ENCODE measurements around the gene PLCG1.

DNA sequence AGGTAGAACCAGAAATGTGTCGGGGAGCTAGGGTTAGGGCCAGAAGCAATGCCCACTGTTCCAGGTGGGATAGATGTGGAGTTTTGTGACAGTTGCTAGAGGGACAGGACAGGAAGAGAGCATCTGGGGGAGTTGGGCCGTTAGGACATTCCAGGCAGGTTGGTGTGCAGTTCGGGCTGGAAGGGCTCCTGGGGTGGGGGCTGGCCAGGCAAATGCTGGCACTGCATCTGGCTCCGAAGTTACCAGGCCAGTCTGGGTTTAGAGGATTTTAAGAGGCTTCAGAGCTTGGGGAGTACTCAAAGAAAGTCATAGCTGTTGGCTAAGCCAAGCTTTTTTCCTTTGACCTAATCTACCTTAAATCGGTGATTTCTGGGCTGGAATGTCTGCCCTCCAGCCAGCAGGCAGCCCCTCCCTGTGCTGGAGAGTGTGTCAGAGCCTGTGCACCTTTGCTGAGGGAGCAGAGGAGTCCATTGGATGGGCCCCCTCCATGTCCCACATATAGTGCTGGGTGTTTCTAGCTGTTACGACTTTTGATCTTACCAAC is 20.8 kb downstream of the PLCG1 start:
- no peak for TF ChIP-seq ZNF274 (IDR thresholded peaks at IDR 0.05; ENCODE audit: low read depth, low read length)
- TF ChIP-seq, protein P1, sequence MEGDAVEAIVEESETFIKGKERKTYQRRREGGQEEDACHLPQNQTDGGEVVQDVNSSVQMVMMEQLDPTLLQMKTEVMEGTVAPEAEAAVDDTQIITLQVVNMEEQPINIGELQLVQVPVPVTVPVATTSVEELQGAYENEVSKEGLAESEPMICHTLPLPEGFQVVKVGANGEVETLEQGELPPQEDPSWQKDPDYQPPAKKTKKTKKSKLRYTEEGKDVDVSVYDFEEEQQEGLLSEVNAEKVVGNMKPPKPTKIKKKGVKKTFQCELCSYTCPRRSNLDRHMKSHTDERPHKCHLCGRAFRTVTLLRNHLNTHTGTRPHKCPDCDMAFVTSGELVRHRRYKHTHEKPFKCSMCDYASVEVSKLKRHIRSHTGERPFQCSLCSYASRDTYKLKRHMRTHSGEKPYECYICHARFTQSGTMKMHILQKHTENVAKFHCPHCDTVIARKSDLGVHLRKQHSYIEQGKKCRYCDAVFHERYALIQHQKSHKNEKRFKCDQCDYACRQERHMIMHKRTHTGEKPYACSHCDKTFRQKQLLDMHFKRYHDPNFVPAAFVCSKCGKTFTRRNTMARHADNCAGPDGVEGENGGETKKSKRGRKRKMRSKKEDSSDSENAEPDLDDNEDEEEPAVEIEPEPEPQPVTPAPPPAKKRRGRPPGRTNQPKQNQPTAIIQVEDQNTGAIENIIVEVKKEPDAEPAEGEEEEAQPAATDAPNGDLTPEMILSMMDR (IDR thresholded peaks at IDR 0.05 in 2 of 3, conservative IDR thresholded peaks at IDR 0.05 in 1 of 3; ENCODE audit: borderline replicate concordance in 1 of 3, insufficient read depth in 1 of 3, low read depth in 2 of 3, low read length in 2 of 3) = no peak
- no peak for TF ChIP-seq EZH2 (IDR thresholded peaks at IDR 0.05)
- TF ChIP-seq ZBTB33 (IDR thresholded peaks at IDR 0.05; ENCODE audit: extremely low read depth, insufficient replicate concordance, low read length) = no peak
- TF ChIP-seq POLR2A (IDR thresholded peaks at IDR 0.05; ENCODE audit: borderline replicate concordance, extremely low read depth, insufficient read depth, insufficient read length) = no peak
- no peak for TF ChIP-seq TCF7L2 (IDR thresholded peaks at IDR 0.05; ENCODE audit: borderline replicate concordance, extremely low read depth, insufficient read depth, insufficient read length)
- TF ChIP-seq EGR1 (IDR thresholded peaks at IDR 0.05; ENCODE audit: low read depth) = no peak
- no peak for TF ChIP-seq JUND (IDR thresholded peaks at IDR 0.05)
- no peak for TF ChIP-seq EZH2phosphoT487 (IDR thresholded peaks at IDR 0.05; ENCODE audit: borderline replicate concordance)
- TF ChIP-seq POLR2AphosphoS5 (IDR thresholded peaks at IDR 0.05; ENCODE audit: low read depth, low read length) = no peak
- TF ChIP-seq ZFX (IDR thresholded peaks at IDR 0.05) = no peak
